PC-9 (cell line): ENCODE results near the gene MBP. TPM values are rescaled to one million over a fixed set of nuclear protein-coding genes. Genes with fewer than 3 reads are reported as not detected.

Source experiments
- BruUV-seq: library from RNA; stranded (reverse); fragments of 400-500 nt; replicated peaks from 2 replicates; lab custom pipeline; 2021; lab: Mats Ljungman, UMichigan
- CTCF ChIA-PET: fragments of 300-600 bp; sonication (Branson Sonifier 250); formaldehyde crosslinking; loops from one replicate; lab custom pipeline; 2022; ENCODE audit warnings: antibody characterized with exemption; lab: Charles Lee
- POLR2A ChIA-PET: fragments of 300-600 bp; sonication (Branson Sonifier 250); formaldehyde crosslinking; loops from one replicate; lab custom pipeline; 2022; ENCODE audit warnings: antibody characterized with exemption; ENCODE audit not compliant: unreplicated experiment; lab: Charles Lee
- DNase-seq, 2 experiments: peaks; one replicate each; pipeline versions ENCODE4 v3.0.0 to v3.0.0-alpha.2; 2015 to 2022; ENCODE audit warnings: mixed read lengths in 1 of 2
- H2AFZ ChIP-seq: fragments of 200-600 bp; sonication (generic); 2 replicates; pipeline ENCODE4 v1.8.1; 2017; ENCODE audit warnings: antibody characterized with exemption
- H3F3A ChIP-seq: fragments of 200-600 bp; sonication (generic); 2 replicates; pipeline ENCODE4 v1.8.1; 2017; ENCODE audit warnings: antibody characterized with exemption, mild to moderate bottlenecking, low read depth; ENCODE audit not compliant: insufficient read depth
- H3K27ac ChIP-seq: fragments of 200-600 bp; sonication (generic); 2 replicates; pipeline ENCODE4 v1.6.1; 2016; ENCODE audit warnings: mixed run types
- H3K27me3 ChIP-seq: fragments of 200-600 bp; sonication (generic); 2 replicates; pipeline ENCODE4 v1.6.1; 2016; ENCODE audit warnings: low read depth, mixed run types; ENCODE audit not compliant: insufficient read depth
- H3K36me3 ChIP-seq: fragments of 200-600 bp; sonication (generic); 2 replicates; pipeline ENCODE4 v1.6.1; 2016; ENCODE audit warnings: low read depth, mixed run types
- H3K4me1 ChIP-seq: fragments of 200-600 bp; sonication (generic); replicated peaks from 2 replicates; pipeline ENCODE4 v1.6.1; 2016; ENCODE audit warnings: mixed run types; ENCODE audit not compliant: insufficient read depth
- H3K4me2 ChIP-seq: fragments of 200-600 bp; sonication (generic); 2 replicates; pipeline ENCODE4 v1.6.1; 2017; ENCODE audit warnings: mixed run types
- H3K4me3 ChIP-seq: fragments of 200-600 bp; sonication (generic); 2 replicates; pipeline ENCODE4 v1.6.1; 2016; ENCODE audit warnings: mixed run types
- H3K79me2 ChIP-seq: fragments of 200-600 bp; sonication (generic); 2 replicates; pipeline ENCODE4 v1.6.1; 2017; ENCODE audit warnings: low read depth, mixed run types
- H3K9me2 ChIP-seq: fragments of 200-600 bp; sonication (generic); 2 replicates; pipeline ENCODE4 v1.8.1; 2017; ENCODE audit warnings: mild to moderate bottlenecking; ENCODE audit not compliant: insufficient read depth
- H3K9me3 ChIP-seq: fragments of 200-600 bp; sonication (generic); 2 replicates; pipeline ENCODE4 v1.8.1; 2016; ENCODE audit warnings: low read depth; ENCODE audit not compliant: insufficient read depth
- H4K20me1 ChIP-seq: fragments of 200-600 bp; sonication (generic); 2 replicates; pipeline ENCODE4 v1.8.1; 2017; ENCODE audit not compliant: insufficient read depth
- EZH2 ChIP-seq: fragments of 200-600 bp; sonication (generic); IDR thresholded peaks from 2 replicates; pipeline ENCODE4 v1.8.0; 2017; ENCODE audit warnings: antibody characterized with exemption, low read depth
- intact Hi-C: fragments of 100-400 bp; cut with micrococcal nuclease; formaldehyde crosslinking; loops from one replicate; pipeline ENCODE4 v1.10.0; 2022; ENCODE audit not compliant: unreplicated experiment
- total RNA-seq: library from RNA; stranded (reverse); gene quantifications from 2 replicates; pipeline ENCODE4 v1.2.3, GENCODE V29; 2021
- TF ChIP-seq, protein P1 (sequence below): fragments of 200-600 bp; sonication (generic); conservative IDR thresholded peaks from 2 replicates; pipeline ENCODE4 v1.6.1; 2017; ENCODE audit warnings: mixed run types, antibody characterized with exemption, mild to moderate bottlenecking, moderate library complexity

Gene MBP
- total RNA-seq, 1 experiment from 2014 or later: 37.9 TPM

DNA sequence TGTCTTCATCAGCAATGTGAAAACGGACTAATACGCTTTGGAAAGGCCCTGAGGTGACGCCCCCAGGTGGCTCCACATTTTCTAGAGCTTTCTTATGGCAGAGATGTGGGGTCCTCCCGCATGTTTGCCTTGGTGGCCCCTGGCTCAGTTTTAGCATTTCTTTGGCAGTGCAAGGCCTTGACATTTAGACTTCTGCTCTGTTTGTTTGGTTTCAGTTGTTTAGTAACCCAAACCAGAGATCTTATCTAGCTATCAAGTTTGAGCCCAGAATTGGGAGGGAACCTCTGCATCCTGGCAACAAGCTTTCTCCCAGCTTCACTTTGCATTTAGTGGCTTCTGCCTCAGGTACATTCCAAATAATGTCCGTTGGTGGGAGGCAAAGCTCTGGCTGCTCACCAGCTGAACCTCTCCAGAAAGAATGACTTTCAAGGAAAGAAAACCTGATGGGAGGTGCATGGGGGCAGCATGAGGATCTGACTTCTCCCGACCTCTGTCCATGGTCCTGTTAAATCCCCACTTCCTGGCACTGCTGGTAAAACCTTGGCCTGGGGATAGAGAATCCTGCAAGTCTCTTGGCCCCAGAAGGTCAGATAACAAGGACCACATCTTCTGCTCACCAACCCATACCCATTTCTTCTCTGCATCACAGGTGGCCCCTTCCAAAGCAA is 12.0 kb upstream of the MBP start:
- Histone ChIP-seq H3K27me3 (peaks cover 8% of the 10 kb centered on the region; the same call in 1 of the 2 replicates), H3K9me2 (no peaks in the 10 kb centered on the region), H3K27ac (no peak overlapping the region), H3K36me3 (no peaks in the 10 kb centered on the region), H3K4me2 (no peak overlapping the region), H3K4me3 (no peak overlapping the region), H3K9me3 (0 out of 2 replicates have a peak, but pooled peaks cover 12% of the 10 kb centered on the region), H2AFZ (no peak overlapping the region), H3K79me2 (no peaks in the 10 kb centered on the region), H3F3A (no peaks in the 10 kb centered on the region), H3K4me1 (no peaks in the 10 kb centered on the region), H4K20me1 (no peaks in the 10 kb centered on the region)
- BruUV-seq: no TSS peak
- POLR2A ChIA-PET: no interaction called here
- no peak for TF ChIP-seq EZH2
- TF ChIP-seq, protein P1, sequence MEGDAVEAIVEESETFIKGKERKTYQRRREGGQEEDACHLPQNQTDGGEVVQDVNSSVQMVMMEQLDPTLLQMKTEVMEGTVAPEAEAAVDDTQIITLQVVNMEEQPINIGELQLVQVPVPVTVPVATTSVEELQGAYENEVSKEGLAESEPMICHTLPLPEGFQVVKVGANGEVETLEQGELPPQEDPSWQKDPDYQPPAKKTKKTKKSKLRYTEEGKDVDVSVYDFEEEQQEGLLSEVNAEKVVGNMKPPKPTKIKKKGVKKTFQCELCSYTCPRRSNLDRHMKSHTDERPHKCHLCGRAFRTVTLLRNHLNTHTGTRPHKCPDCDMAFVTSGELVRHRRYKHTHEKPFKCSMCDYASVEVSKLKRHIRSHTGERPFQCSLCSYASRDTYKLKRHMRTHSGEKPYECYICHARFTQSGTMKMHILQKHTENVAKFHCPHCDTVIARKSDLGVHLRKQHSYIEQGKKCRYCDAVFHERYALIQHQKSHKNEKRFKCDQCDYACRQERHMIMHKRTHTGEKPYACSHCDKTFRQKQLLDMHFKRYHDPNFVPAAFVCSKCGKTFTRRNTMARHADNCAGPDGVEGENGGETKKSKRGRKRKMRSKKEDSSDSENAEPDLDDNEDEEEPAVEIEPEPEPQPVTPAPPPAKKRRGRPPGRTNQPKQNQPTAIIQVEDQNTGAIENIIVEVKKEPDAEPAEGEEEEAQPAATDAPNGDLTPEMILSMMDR: no peak
- CTCF ChIA-PET: no interaction called here
- no peak for DNase-seq
- intact Hi-C loops: no loop called here

DNA sequence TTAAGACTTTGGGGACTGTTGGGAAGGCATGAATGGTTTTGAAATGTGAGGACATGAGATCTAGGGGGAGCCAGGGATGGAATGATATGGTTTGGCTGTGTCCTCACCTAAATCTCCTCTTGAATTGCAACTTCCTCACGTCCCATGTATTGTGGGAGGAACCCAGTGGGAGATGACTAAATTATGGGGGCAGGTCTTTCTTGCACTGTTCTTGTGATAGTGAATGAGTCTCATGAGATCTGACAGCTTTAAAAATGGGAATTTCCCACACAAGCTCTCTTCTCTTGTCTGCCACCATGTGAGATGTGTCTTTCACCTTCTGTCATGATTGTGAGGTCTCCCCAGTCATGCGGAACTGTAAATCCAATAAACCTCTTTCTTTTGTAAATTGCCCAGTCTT is 11.5 kb upstream of the MBP start:
- no peak overlapping the region for H2AFZ ChIP-seq
- no peak for TF ChIP-seq EZH2
- TF ChIP-seq, protein P1: no peak
- no peaks in the 10 kb centered on the region for H3K4me1 ChIP-seq
- no peaks in the 10 kb centered on the region for H3F3A ChIP-seq
- no peaks in the 10 kb centered on the region for H3K79me2 ChIP-seq
- H3K9me3 ChIP-seq: 0 out of 2 replicates have a peak, but pooled peaks cover 12% of the 10 kb centered on the region
- no peaks in the 10 kb centered on the region for H4K20me1 ChIP-seq
- no peak for DNase-seq
- no peak overlapping the region for H3K27ac ChIP-seq
- H3K4me2 ChIP-seq: no peak overlapping the region
- peaks cover 8% of the 10 kb centered on the region; the same call in 1 of the 2 replicates for H3K27me3 ChIP-seq
- intact Hi-C loops: no loop called here
- no peak overlapping the region for H3K4me3 ChIP-seq
- ChIA-PET POLR2A (no interaction called here), CTCF (no interaction called here)
- H3K36me3 ChIP-seq: no peaks in the 10 kb centered on the region
- no peaks in the 10 kb centered on the region for H3K9me2 ChIP-seq
- BruUV-seq: no TSS peak

DNA sequence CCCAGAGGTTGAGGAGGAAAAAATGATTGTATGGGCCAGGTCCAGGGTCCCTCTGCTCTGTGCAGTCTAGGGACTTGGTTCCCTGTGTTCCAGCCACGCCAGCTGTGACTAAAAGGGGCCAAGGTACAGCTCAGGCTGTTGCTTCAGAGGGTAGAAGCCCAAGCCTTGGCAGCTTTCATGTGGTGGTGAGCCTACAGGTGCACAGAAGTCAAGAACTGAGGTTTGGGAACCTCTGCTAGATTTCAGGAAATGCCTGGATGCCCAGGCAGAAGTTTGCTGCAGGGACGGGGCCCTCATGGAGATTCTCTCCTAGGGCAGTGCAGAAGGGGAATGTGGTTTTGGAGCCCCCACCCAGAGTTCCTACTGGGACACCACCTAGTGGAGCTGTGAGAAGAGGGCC is 10.6 kb upstream of the MBP start:
- H2AFZ ChIP-seq: no peak overlapping the region
- intact Hi-C loops: no loop called here
- no peaks in the 10 kb centered on the region for H3K36me3 ChIP-seq
- no peak for DNase-seq
- CTCF ChIA-PET: no interaction called here
- H3K4me1 ChIP-seq: no peaks in the 10 kb centered on the region
- no peak overlapping the region for H3K4me2 ChIP-seq
- H3K9me2 ChIP-seq: no peaks in the 10 kb centered on the region
- TF ChIP-seq EZH2: no peak
- TF ChIP-seq, protein P1: no peak
- no TSS peak for BruUV-seq
- no peak overlapping the region for H3K27ac ChIP-seq
- no peaks in the 10 kb centered on the region for H4K20me1 ChIP-seq
- H3K27me3 ChIP-seq: peaks cover 8% of the 10 kb centered on the region; the same call in 1 of the 2 replicates
- H3K9me3 ChIP-seq: 0 out of 2 replicates have a peak, but pooled peaks cover 12% of the 10 kb centered on the region
- H3K4me3 ChIP-seq: no peak overlapping the region
- no peaks in the 10 kb centered on the region for H3F3A ChIP-seq
- no peaks in the 10 kb centered on the region for H3K79me2 ChIP-seq
- POLR2A ChIA-PET: no interaction called here
